ENCODE data around the gene MACIR. TPM values are rescaled to one million over a fixed set of nuclear protein-coding genes. Genes with fewer than 3 reads are reported as not detected.

Gene MACIR
- total and polyA plus RNA-seq, 10 of the 15 experiments (the other 5 are each of a cell fraction or from before 2014, with no cell fraction given) = 2.1 to 16.1 (median 10.8) TPM

Other genes starting within 250 kb of the MACIR start
- 4.7 and 6.3 TPM in 2 replicates for gene GIN1, start 138.6 kb upstream of the MACIR start, total RNA-seq (2014; rRNA removed)
- gene GIN1, start 138.6 kb upstream of the MACIR start, total RNA-seq (2014; rRNA removed; fragmentation: Illumina TruSeq; extraction: Trizol) = 5.9 and 7.9 TPM in 2 replicates
- gene GIN1, start 138.6 kb upstream of the MACIR start, total RNA-seq (2021) = 3.4 and 7.2 TPM in 2 replicates
- gene GIN1, start 138.6 kb upstream of the MACIR start, polyA plus RNA-seq (2011; rRNA removed) = 8.5 and 15.1 TPM in 2 replicates
- gene GIN1, start 138.6 kb upstream of the MACIR start, polyA plus RNA-seq (2014; fragmentation: Illumina TruSeq; extraction: Trizol) = 6.3 and 11.6 TPM in 2 replicates
- gene GIN1, start 138.6 kb upstream of the MACIR start, polyA plus RNA-seq (2014; fragmentation: Nextera tagmentation; extraction: Ambion mirVana) = 1 to 10 TPM; 5.3 to 7.6 TPM
- gene GIN1, start 138.6 kb upstream of the MACIR start, polyA plus RNA-seq (2014; rRNA removed) = 1.6 and 3.3 TPM in 2 replicates
- gene GIN1, start 138.6 kb upstream of the MACIR start, polyA plus RNA-seq (2016; fragmentation: Nextera tagmentation; extraction: Ambion mirVana) = 1 to 10 TPM; 8.8 to 9.7 TPM
- gene PPIP5K2, start 138.5 kb upstream of the MACIR start, total RNA-seq (2014; rRNA removed) = 47.7 and 64.6 TPM in 2 replicates
- gene PPIP5K2, start 138.5 kb upstream of the MACIR start, total RNA-seq (2014; rRNA removed; fragmentation: Illumina TruSeq; extraction: Trizol) = 63.8 and 66.0 TPM in 2 replicates
- 66.1 and 66.5 TPM in 2 replicates for gene PPIP5K2, start 138.5 kb upstream of the MACIR start, total RNA-seq (2021)
- 73.8 and 119 TPM in 2 replicates for gene PPIP5K2, start 138.5 kb upstream of the MACIR start, polyA plus RNA-seq (2011; rRNA removed)
- gene PPIP5K2, start 138.5 kb upstream of the MACIR start, polyA plus RNA-seq (2014; fragmentation: Illumina TruSeq; extraction: Trizol) = 51.3 and 53.7 TPM in 2 replicates
- 10 to 100 TPM; 33.4 to 41.2 TPM for gene PPIP5K2, start 138.5 kb upstream of the MACIR start, polyA plus RNA-seq (2014; fragmentation: Nextera tagmentation; extraction: Ambion mirVana)
- gene PPIP5K2, start 138.5 kb upstream of the MACIR start, polyA plus RNA-seq (2014; rRNA removed) = 26.7 and 27.7 TPM in 2 replicates
- 10 to 100 TPM; 79.7 to 87.3 TPM for gene PPIP5K2, start 138.5 kb upstream of the MACIR start, polyA plus RNA-seq (2016; fragmentation: Nextera tagmentation; extraction: Ambion mirVana)